ENCODE measurements around the gene NRP1. TPM values are rescaled to one million over a fixed set of nuclear protein-coding genes. Genes with fewer than 3 reads are reported as not detected.

Gene NRP1
- total RNA-seq, 1 experiment from 2014 or later = 31.7 TPM

DNA sequence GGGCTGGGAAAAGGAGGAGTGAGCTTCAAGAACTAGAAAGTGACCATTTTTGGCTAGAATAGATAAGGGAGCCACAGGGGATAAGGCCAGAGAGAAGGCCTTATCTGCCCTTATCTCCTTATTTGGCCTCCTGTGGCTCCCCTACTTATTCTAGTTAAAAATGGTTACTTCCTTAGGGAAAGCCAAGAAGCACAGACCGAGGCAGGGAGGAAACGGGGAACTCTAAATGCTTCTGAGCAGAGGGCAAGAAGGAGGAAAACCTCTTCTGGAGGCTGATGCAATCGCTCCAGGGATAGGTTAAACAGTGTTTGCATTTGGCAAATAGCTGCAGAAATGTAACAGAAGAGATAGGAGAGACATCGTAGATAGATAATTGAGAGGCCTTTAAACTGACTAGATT lies 18.6 kb downstream of the NRP1 start:
- no peaks in the 10 kb centered on the region for H3K36me3 ChIP-seq (ENCODE audit: insufficient read depth, low read length, poor library complexity, severe bottlenecking)
- no peaks in the 10 kb centered on the region for H3K27me3 ChIP-seq (replicated peaks; ENCODE audit: insufficient read depth, low read depth, low read length, poor library complexity)
- ChIA-PET POLR2A (ENCODE audit: low non-redundant PET) (no interaction called here), CTCF (no interaction called here)
- H3K27ac ChIP-seq (ENCODE audit: low read depth, low read length, poor library complexity, severe bottlenecking) = peak overlapping the region; percentile 86
- no TSS peak for BruUV-seq (replicated peaks)
- no peak for DNase-seq (ENCODE audit: low spot score)
- H3K4me1 ChIP-seq (ENCODE audit: insufficient read depth, low read length, poor library complexity, severe bottlenecking) = peaks cover 41% of the 10 kb centered on the region
- no peak overlapping the region for H3K4me3 ChIP-seq (ENCODE audit: low read depth, low read length, poor library complexity, severe bottlenecking)
- no peaks in the 10 kb centered on the region for H3K9me3 ChIP-seq (ENCODE audit: low read depth, low read length, poor library complexity, severe bottlenecking)
- intact Hi-C loops (cut with micrococcal nuclease; ENCODE audit: unreplicated experiment) = no loop called here
- no peak for TF ChIP-seq EZH2 (IDR thresholded peaks at IDR 0.05; ENCODE audit: borderline replicate concordance, low read depth, low read length, poor library complexity, severe bottlenecking)
- TF ChIP-seq, protein P1, sequence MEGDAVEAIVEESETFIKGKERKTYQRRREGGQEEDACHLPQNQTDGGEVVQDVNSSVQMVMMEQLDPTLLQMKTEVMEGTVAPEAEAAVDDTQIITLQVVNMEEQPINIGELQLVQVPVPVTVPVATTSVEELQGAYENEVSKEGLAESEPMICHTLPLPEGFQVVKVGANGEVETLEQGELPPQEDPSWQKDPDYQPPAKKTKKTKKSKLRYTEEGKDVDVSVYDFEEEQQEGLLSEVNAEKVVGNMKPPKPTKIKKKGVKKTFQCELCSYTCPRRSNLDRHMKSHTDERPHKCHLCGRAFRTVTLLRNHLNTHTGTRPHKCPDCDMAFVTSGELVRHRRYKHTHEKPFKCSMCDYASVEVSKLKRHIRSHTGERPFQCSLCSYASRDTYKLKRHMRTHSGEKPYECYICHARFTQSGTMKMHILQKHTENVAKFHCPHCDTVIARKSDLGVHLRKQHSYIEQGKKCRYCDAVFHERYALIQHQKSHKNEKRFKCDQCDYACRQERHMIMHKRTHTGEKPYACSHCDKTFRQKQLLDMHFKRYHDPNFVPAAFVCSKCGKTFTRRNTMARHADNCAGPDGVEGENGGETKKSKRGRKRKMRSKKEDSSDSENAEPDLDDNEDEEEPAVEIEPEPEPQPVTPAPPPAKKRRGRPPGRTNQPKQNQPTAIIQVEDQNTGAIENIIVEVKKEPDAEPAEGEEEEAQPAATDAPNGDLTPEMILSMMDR (conservative IDR thresholded peaks at IDR 0.05; ENCODE audit: low read depth, low read length) = no peak

DNA sequence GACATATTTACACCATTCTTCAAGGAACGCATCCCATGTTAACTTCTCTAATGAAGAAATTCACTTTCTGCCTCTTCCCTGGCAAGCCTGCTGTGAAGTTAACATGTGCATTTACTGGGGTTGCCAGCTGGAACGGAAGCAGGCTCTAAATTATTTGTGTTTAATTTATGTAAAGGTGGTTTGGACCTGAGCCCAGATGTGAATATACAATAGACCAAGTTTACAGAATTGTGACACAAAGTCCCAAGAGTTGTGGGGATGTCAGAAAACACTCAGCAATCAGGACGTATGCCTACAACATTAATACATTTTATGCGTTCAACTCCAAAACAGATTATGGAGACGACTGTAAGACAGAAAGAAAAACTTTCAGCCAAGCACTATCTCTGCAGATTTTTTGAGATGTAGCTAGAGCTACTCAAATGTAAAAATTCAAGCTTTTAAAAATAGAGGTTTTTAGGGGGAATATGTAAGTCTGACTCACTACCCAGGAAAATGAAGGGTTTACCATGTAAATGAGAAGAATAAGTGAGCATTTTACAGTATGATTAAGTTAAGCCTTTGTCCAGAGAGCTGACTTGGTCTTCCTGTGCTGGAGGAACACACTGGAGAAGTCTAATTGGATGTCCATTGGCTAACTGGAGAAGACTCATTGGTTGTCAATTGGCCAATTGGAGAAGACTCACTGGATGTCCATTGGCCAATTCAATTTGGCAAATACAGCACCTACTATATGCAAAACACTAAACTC lies 19.5 kb downstream of the NRP1 start:
- no TSS peak for BruUV-seq (replicated peaks)
- Histone ChIP-seq H3K4me1 (ENCODE audit: insufficient read depth, low read length, poor library complexity, severe bottlenecking) (peaks cover 41% of the 10 kb centered on the region), H3K9me3 (ENCODE audit: low read depth, low read length, poor library complexity, severe bottlenecking) (no peaks in the 10 kb centered on the region), H3K4me3 (ENCODE audit: low read depth, low read length, poor library complexity, severe bottlenecking) (peak overlapping the region; percentile 2), H3K36me3 (ENCODE audit: insufficient read depth, low read length, poor library complexity, severe bottlenecking) (no peaks in the 10 kb centered on the region), H3K27me3 (replicated peaks; ENCODE audit: insufficient read depth, low read depth, low read length, poor library complexity) (no peaks in the 10 kb centered on the region), H3K27ac (ENCODE audit: low read depth, low read length, poor library complexity, severe bottlenecking) (peak overlapping the region; percentile 86)
- peak; percentile 95 for DNase-seq (ENCODE audit: low spot score)
- no peak for TF ChIP-seq EZH2 (IDR thresholded peaks at IDR 0.05; ENCODE audit: borderline replicate concordance, low read depth, low read length, poor library complexity, severe bottlenecking)
- TF ChIP-seq, protein P1 (conservative IDR thresholded peaks at IDR 0.05; ENCODE audit: low read depth, low read length) = no peak
- intact Hi-C loops (cut with micrococcal nuclease; ENCODE audit: unreplicated experiment) = loop anchor here (1.0 kb wide), 1 partner anchor 42 kb away; no protein-coding TSS in a partner anchor
- CTCF ChIA-PET = no interaction called here
- POLR2A ChIA-PET (ENCODE audit: low non-redundant PET) = no interaction called here

DNA sequence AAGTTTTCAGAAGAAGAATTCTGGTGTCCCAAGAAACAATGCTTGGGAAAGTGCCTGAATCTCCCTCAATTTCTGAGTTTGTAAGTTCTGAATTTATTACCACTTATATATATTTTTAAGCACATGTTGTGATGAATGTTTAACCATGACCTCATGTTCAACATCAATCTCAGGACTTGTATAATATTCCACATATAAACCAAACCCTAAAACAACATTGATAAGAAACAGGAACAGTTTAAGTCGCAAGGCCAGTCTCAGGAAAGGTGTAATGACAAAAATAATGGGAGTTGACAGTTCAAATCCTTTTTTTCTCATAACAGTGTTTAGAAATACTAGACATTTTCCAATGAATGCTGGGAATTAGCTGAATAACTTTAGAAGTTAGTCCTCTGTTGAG lies 22.8 kb downstream of the NRP1 start:
- DNase-seq (ENCODE audit: low spot score) = no peak
- TF ChIP-seq, protein P1 (conservative IDR thresholded peaks at IDR 0.05; ENCODE audit: low read depth, low read length) = no peak
- no peak for TF ChIP-seq EZH2 (IDR thresholded peaks at IDR 0.05; ENCODE audit: borderline replicate concordance, low read depth, low read length, poor library complexity, severe bottlenecking)
- intact Hi-C loops (cut with micrococcal nuclease; ENCODE audit: unreplicated experiment) = no loop called here
- no peaks in the 10 kb centered on the region for H3K36me3 ChIP-seq (ENCODE audit: insufficient read depth, low read length, poor library complexity, severe bottlenecking)
- no TSS peak for BruUV-seq (replicated peaks)
- H3K4me3 ChIP-seq (ENCODE audit: low read depth, low read length, poor library complexity, severe bottlenecking) = no peak overlapping the region
- ChIA-PET POLR2A (ENCODE audit: low non-redundant PET) (no interaction called here), CTCF (no interaction called here)
- H3K9me3 ChIP-seq (ENCODE audit: low read depth, low read length, poor library complexity, severe bottlenecking) = no peaks in the 10 kb centered on the region
- H3K27me3 ChIP-seq (replicated peaks; ENCODE audit: insufficient read depth, low read depth, low read length, poor library complexity) = no peaks in the 10 kb centered on the region
- H3K27ac ChIP-seq (ENCODE audit: low read depth, low read length, poor library complexity, severe bottlenecking) = no peak overlapping the region
- peaks cover 46% of the 10 kb centered on the region for H3K4me1 ChIP-seq (ENCODE audit: insufficient read depth, low read length, poor library complexity, severe bottlenecking)
